Calu3 (cell line): ENCODE measurements around the gene COG1. TPM values are rescaled to one million over a fixed set of nuclear protein-coding genes. Genes with fewer than 3 reads are reported as not detected.
A peak's percentile ranks its signal among the peaks of the same experiment; 100 is the strongest.

Experiments used
- BruUV-seq: library from RNA; stranded (reverse); fragments of 400-500 nt; replicated peaks from 2 replicates; lab custom pipeline; 2021; lab: Mats Ljungman, UMichigan
- CTCF ChIA-PET: fragments of 300-600 bp; sonication (Branson Sonifier 250); formaldehyde crosslinking; loops from one replicate; lab custom pipeline; 2022; ENCODE audit warnings: antibody characterized with exemption; lab: Charles Lee
- DNase-seq: peaks from one replicate; pipeline ENCODE4 v3.0.0; 2022
- H3K27ac Mint-ChIP-seq: one replicate; pipeline ENCODE4 v1.8.0; 2022; ENCODE audit warnings: mixed read lengths; ENCODE audit not compliant: unreplicated experiment
- H3K27me3 Mint-ChIP-seq: one replicate; pipeline ENCODE4 v1.8.0; 2022; ENCODE audit warnings: mixed read lengths; ENCODE audit not compliant: unreplicated experiment
- H3K36me3 Mint-ChIP-seq: one replicate; pipeline ENCODE4 v1.8.0; 2022; ENCODE audit warnings: mild to moderate bottlenecking, moderate library complexity, mixed read lengths; ENCODE audit not compliant: insufficient read depth, unreplicated experiment
- H3K4me1 Mint-ChIP-seq: one replicate; pipeline ENCODE4 v1.8.0; 2022; ENCODE audit warnings: mild to moderate bottlenecking, low read depth, mixed read lengths; ENCODE audit not compliant: unreplicated experiment
- H3K4me3 Mint-ChIP-seq: one replicate; pipeline ENCODE4 v1.8.0; 2022; ENCODE audit warnings: mild to moderate bottlenecking, low read depth, moderate library complexity, mixed read lengths; ENCODE audit not compliant: unreplicated experiment
- H3K9me3 Mint-ChIP-seq: one replicate; pipeline ENCODE4 v1.8.0; 2022; ENCODE audit warnings: low read depth, mixed read lengths; ENCODE audit not compliant: unreplicated experiment
- intact Hi-C: fragments of 100-400 bp; cut with micrococcal nuclease; formaldehyde crosslinking; loops from one replicate; pipeline ENCODE4 v1.10.0; 2022; ENCODE audit not compliant: unreplicated experiment
- total RNA-seq: library from RNA; stranded (reverse); gene quantifications from 2 replicates; pipeline ENCODE4 v1.2.3, GENCODE V29; 2022
- TF ChIP-seq, protein P1 (sequence below): fragments of 200-600 bp; IDR thresholded peaks from one replicate; pipeline ENCODE4 v1.8.0; 2022; ENCODE audit warnings: antibody characterized with exemption; ENCODE audit not compliant: unreplicated experiment

Gene COG1
- total RNA-seq, 1 experiment from 2014 or later: 37.7 TPM

GRCh38 chr17:73191443-73192205, 1.2 kb upstream of the COG1 start:
- Mint-ChIP-seq H3K4me3 (peak overlapping the region; percentile 98), H3K36me3 (peaks cover 40% of the 10 kb centered on the region), H3K27ac (no peak overlapping the region), H3K4me1 (peaks cover 7% of the 10 kb centered on the region), H3K27me3 (no peaks in the 10 kb centered on the region), H3K9me3 (no peaks in the 10 kb centered on the region)
- CTCF ChIA-PET: interaction anchor here (0.6 to 1.2 kb wide), 6 partner anchors 41 to 1093 kb away, joined by 3 to 4 read pairs (median 3); a partner anchor contains a TSS
- TF ChIP-seq, protein P1, sequence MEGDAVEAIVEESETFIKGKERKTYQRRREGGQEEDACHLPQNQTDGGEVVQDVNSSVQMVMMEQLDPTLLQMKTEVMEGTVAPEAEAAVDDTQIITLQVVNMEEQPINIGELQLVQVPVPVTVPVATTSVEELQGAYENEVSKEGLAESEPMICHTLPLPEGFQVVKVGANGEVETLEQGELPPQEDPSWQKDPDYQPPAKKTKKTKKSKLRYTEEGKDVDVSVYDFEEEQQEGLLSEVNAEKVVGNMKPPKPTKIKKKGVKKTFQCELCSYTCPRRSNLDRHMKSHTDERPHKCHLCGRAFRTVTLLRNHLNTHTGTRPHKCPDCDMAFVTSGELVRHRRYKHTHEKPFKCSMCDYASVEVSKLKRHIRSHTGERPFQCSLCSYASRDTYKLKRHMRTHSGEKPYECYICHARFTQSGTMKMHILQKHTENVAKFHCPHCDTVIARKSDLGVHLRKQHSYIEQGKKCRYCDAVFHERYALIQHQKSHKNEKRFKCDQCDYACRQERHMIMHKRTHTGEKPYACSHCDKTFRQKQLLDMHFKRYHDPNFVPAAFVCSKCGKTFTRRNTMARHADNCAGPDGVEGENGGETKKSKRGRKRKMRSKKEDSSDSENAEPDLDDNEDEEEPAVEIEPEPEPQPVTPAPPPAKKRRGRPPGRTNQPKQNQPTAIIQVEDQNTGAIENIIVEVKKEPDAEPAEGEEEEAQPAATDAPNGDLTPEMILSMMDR: peak; percentile 69
- no TSS peak for BruUV-seq
- DNase-seq: peak; percentile 68
- intact Hi-C loops: loop anchor here (2.0 kb wide), 1 partner anchor 179 kb away; no protein-coding TSS in a partner anchor

DNA sequence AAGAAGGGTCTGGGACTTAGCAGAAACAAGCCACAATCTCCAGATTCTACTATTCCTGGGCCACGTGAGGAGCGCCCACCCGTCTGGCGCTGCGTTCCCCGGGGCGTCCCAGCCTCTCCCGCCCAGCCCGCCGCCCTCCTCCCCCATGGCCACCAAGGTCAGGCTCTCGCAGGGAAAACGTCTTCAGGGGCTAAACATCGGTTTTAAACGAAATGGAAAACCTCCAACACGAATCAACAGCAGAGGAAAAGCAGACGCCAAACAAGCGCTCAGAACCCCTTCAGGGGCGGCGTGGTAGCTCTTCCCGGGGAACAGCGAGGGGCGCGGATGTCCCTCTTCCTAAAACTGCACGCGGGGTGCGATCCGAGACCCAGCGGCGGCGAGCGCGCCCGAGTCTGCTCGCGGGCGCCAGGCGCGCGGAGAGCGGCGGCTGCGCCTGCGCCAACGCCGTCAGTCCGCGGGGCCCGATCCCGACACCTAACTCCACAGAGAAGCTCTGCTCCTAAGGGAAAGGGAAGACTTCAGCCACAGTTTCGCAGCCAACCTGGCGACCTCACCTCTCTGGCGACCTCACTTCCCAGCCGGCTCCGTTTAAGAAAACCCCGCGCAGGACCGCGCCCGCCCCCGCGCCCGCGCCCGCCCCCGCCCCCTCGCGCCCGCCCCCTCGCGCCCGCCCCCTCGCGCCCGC, 505 bp upstream of the COG1 start:
- peak; percentile 72 for DNase-seq
- Mint-ChIP-seq H3K9me3 (no peaks in the 10 kb centered on the region), H3K27ac (no peak overlapping the region), H3K4me3 (peak overlapping the region; percentile 98), H3K4me1 (peaks cover 7% of the 10 kb centered on the region), H3K36me3 (peaks cover 47% of the 10 kb centered on the region), H3K27me3 (no peaks in the 10 kb centered on the region)
- TSS peak; percentile 71 for BruUV-seq
- intact Hi-C loops: no loop called here
- CTCF ChIA-PET: interaction anchor here (0.8 to 1.2 kb wide), 4 partner anchors 40 to 465 kb away, joined by 3 to 4 read pairs (median 3); a partner anchor contains a TSS
- TF ChIP-seq, protein P1: no peak

DNA sequence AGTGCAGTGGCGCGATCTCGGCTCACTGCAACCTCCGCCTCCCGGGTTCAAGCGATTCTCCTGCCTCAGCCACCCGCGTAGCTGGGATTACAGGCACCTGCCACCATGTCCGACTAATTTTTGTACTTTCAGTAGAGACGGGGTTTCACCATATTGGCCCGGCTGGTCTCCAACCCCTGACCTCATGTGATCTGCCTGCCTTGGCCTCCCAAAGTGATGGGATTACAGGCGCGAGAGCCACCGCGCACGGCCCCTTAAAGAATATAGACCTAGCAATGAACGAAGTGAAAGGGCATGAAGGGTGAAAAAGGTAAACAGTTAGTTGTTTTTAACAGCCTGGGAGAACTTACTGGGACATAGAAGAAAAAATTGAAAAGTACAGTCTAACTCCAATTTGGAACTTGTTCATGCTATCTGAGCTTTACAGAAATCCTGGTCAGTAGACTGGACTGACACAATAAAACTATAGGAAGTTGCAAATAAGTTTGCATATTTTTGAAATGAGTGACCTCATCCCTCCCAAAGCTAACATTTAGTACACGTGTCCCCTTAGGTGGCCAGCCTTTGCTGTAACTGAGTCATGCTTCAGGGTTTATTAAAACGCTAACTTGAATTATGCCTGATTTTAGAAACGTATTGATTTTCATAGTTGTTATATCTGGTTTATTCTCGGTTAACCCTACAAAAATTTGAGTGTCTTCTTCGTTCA, 1.8 kb downstream of the COG1 start:
- BruUV-seq: TSS peak; percentile 44
- no peaks in the 10 kb centered on the region for H3K9me3 Mint-ChIP-seq

GRCh38 chr17:73196500-73196899, 3.6 kb downstream of the COG1 start:
- no peak for DNase-seq
- TF ChIP-seq, protein P1: no peak
- peaks cover 84% of the 10 kb centered on the region for H3K36me3 Mint-ChIP-seq
- H3K4me1 Mint-ChIP-seq: peaks cover 12% of the 10 kb centered on the region
- no peaks in the 10 kb centered on the region for H3K27me3 Mint-ChIP-seq
- no peaks in the 10 kb centered on the region for H3K9me3 Mint-ChIP-seq
- H3K4me3 Mint-ChIP-seq: no peak overlapping the region
- CTCF ChIA-PET: no interaction called here
- BruUV-seq: no TSS peak
- intact Hi-C loops: no loop called here
- H3K27ac Mint-ChIP-seq: no peak overlapping the region

More for the DNA sequence above, 1.8 kb downstream of the COG1 start:
- Mint-ChIP-seq H3K27ac (no peak overlapping the region), H3K36me3 (peaks cover 70% of the 10 kb centered on the region), H3K4me1 (peaks cover 7% of the 10 kb centered on the region), H3K27me3 (no peaks in the 10 kb centered on the region), H3K4me3 (peak overlapping the region; percentile 98)
- intact Hi-C loops: no loop called here
- TF ChIP-seq, protein P1: no peak
- no peak for DNase-seq
- CTCF ChIA-PET: no interaction called here
